Aorta (tissue), 5 donors: ENCODE results near the gene KCNQ1. TPM values are rescaled to one million over a fixed set of nuclear protein-coding genes. Genes with fewer than 3 reads are reported as not detected.
A peak's percentile ranks its signal among the peaks of the same experiment; 100 is the strongest.

Source experiments
- ATAC-seq: fragments of 200-7000 bp; cut with Tn5 transposase; one replicate; pipeline ENCODE4 v1.9.1; 2022; ENCODE audit warnings: moderate library complexity; ENCODE audit not compliant: low FRiP score
- DNase-seq, 2 donors: peaks; one replicate each; pipeline ENCODE4 v3.0.0-alpha.2; 2020
- H3K27ac ChIP-seq, 2 donors: one replicate each; pipeline ENCODE4 v1.5.1; 2013; ENCODE audit warnings: low read length in 2 of 2, mild to moderate bottlenecking in 2 of 2, moderate library complexity in 2 of 2, control low read depth in 1 of 2, inconsistent platforms in 1 of 2, low read depth in 1 of 2
- H3K27me3 ChIP-seq, 2 donors: one replicate each; pipeline ENCODE4 v1.6.1; 2013; ENCODE audit warnings: control low read depth in 1 of 2, low read length in 1 of 2, mild to moderate bottlenecking in 1 of 2, moderate library complexity in 1 of 2; ENCODE audit not compliant: insufficient read depth in 2 of 2, control insufficient read depth in 1 of 2
- H3K36me3 ChIP-seq, 2 donors: one replicate each; pipeline ENCODE4 v1.6.1; 2013; ENCODE audit warnings: control low read depth in 1 of 2, low read length in 1 of 2, mild to moderate bottlenecking in 1 of 2; ENCODE audit not compliant: insufficient read depth in 2 of 2, control insufficient read depth in 1 of 2
- H3K4me1 ChIP-seq, 2 donors: one replicate each; pipeline ENCODE4 v1.6.1; 2013; ENCODE audit warnings: low read length in 2 of 2, control low read depth in 1 of 2, mild to moderate bottlenecking in 1 of 2, moderate library complexity in 1 of 2; ENCODE audit not compliant: insufficient read depth in 2 of 2, control insufficient read depth in 1 of 2
- H3K4me3 ChIP-seq, 2 donors: one replicate each; pipeline ENCODE4 v1.5.1; 2013; ENCODE audit warnings: low read length in 2 of 2, control low read depth in 1 of 2, mild to moderate bottlenecking in 1 of 2
- H3K9me3 ChIP-seq: one replicate; pipeline ENCODE4 v1.6.1; 2013; ENCODE audit warnings: mild to moderate bottlenecking, low read length; ENCODE audit not compliant: control insufficient read depth
- WGBS, 2 donors: extraction: QIAGEN DNeasy Blood & Tissue Kit; methylation state at CpG; one replicate each; pipeline ENCODE4 v1.1.7; 2013; 5-methylcytosine and 5-hydroxymethylcytosine counted together
- intact Hi-C, 2 donors: fragments of 100-400 bp; cut with DNase I; formaldehyde crosslinking; loops; one replicate each; pipeline versions ENCODE4 v1.14.2 to v1.15.0; 2022
- polyA plus RNA-seq, 2 donors: library from polyadenylated mRNA; stranded (reverse); fragments of 200-250 nt; gene quantifications; one replicate each; pipeline ENCODE4 v1.2.3, GENCODE V29; 2013
- total RNA-seq, 2 donors: library from RNA; stranded (reverse); fragmentation: NEBNext Ultra II Directional; extraction: Animal tissue kit (Norgen Biotek cat#: 25700); gene quantifications; one replicate each; pipeline ENCODE4 v1.2.1, GENCODE V29; 2021
- donor health status: healthy with polysubstance abuse.
- donor health status: Bipolar disorder and iron deficiency.
- donor health status: DM: no; HTN: no; CAD: no.
- donor health status: DM: no; HTN: no; CAD: no.
- donor health status: DM: yes; HTN: yes; CAD: no.

The KCNQ1 gene
- total and polyA plus RNA-seq, 4 donors, result 0.67 to 11.5 (median 5.8) TPM

DNA sequence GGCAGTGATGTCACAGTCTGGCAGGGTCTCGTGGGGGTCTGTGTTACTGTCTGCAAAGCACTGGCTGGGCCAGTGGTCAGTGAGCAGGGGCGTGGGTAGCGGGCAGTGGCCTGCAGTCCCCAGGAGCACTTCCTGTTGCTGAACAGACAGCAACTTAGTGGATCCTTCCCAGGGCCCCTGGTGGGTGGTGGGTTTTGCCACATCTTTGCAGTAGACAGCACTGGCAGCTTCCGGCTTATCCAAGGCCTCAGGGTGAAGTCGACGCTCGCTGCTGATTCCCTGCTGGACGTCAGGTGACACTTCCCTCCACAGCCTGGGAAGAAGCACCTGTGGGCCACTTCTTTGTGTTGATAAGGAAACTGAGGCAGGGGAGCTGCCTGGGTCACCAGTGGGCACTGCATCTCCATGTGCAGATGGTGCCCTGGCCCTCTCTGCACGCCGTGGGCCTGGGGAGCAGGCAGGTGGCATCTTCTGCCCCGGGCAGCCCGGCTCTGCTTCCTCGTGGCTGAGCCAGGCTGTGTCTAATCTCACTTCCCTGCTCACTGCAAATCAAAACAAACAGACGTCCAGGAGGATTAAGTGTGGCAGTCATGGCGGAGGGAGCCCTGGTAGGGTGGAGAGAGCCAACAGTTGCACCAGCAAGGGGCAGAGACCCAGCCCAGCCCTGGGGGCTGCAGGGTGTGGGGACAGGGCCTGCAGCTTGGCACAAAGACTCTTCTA, 79.8 kb downstream of the KCNQ1 start:
- Histone ChIP-seq H3K27me3 (no peaks in the 10 kb centered on the region), H3K9me3 (no peaks in the 10 kb centered on the region), H3K36me3 (no peaks in the 10 kb centered on the region), H3K27ac (no peak overlapping the region), H3K4me1 (no peaks in the 10 kb centered on the region), H3K4me3 (no peak overlapping the region)
- 51 to 54% methylated on average over 15 of the region's 15 CpGs for WGBS, 2 donors
- peak; percentile 44 to 54 for DNase-seq
- intact Hi-C loops, result no loop called here
- no peak for ATAC-seq

DNA sequence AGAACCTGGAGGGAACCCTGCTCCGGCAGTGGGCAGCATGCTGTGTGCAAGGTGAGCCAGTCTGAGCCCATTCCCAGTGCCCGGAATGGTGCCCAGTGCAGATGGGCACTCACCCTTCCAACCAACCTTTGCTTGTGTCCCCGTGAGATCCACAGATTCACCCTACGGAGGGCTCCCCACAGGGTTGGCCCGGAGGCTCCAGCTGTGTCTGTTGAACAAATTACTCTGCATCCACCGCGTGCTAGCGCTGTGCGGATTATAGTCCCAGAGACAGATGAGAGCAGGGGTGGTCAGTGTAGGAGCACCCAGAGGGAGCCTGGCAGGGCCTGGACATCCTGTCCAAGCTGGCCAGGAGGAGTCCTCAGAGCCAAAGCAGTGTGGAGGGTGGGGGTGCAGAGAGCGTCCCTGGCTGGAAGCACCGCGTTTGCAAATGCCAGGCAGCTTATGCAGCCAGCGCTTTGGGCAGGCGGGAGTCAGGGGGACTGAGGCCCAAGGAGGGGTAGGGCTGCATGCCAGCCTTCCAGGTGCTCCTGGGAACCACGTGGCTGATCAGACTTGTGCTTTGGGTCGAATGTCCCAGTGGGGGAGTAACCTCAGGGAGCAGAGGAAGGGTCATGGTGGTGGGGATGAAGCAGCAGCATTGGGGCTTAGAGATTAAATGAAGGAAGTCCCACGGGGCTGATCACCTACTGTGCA, 80.5 kb downstream of the KCNQ1 start:
- DNase-seq, result peak; percentile 45 to 72
- ATAC-seq, result no peak
- no peaks in the 10 kb centered on the region for H3K36me3 ChIP-seq
- 55 to 66% methylated on average over 17 of the region's 17 CpGs for WGBS, 2 donors
- H3K27ac ChIP-seq, result no peak overlapping the region
- no peaks in the 10 kb centered on the region for H3K4me1 ChIP-seq
- intact Hi-C loops, result no loop called here
- no peaks in the 10 kb centered on the region for H3K9me3 ChIP-seq
- H3K4me3 ChIP-seq, result no peak overlapping the region
- no peaks in the 10 kb centered on the region for H3K27me3 ChIP-seq

- 81 to 82% methylated on average over 15 of the region's 15 CpGs for WGBS, 2 donors
Measured at GRCh38 chr11:2525941-2526807, 81.4 kb downstream of the KCNQ1 start.

GRCh38 chr11:2526808-2527381, 82.1 kb downstream of the KCNQ1 start:
- H3K27ac ChIP-seq, result no peak overlapping the region
- 58 to 63% methylated on average over 25 of the region's 25 CpGs for WGBS, 2 donors
- no peak for ATAC-seq

More at GRCh38 chr11:2525941-2526807, 81.4 kb downstream of the KCNQ1 start:
- H3K27ac ChIP-seq, result no peak overlapping the region
- H3K9me3 ChIP-seq, result no peaks in the 10 kb centered on the region
- ATAC-seq (no peak), DNase-seq (peak; percentile 35 to 57)
- H3K4me3 ChIP-seq, result no peak overlapping the region
- H3K36me3 ChIP-seq, result no peaks in the 10 kb centered on the region
- no peaks in the 10 kb centered on the region for H3K4me1 ChIP-seq
- no peaks in the 10 kb centered on the region for H3K27me3 ChIP-seq
- intact Hi-C loops, result no loop called here

GRCh38 chr11:2527621-2528291, 82.9 kb downstream of the KCNQ1 start:
- intact Hi-C loops, result no loop called here

More at GRCh38 chr11:2526808-2527381, 82.1 kb downstream of the KCNQ1 start:
- no peaks in the 10 kb centered on the region for H3K36me3 ChIP-seq
- intact Hi-C loops, result no loop called here
- no peaks in the 10 kb centered on the region for H3K27me3 ChIP-seq
- no peaks in the 10 kb centered on the region for H3K4me1 ChIP-seq
- no peaks in the 10 kb centered on the region for H3K9me3 ChIP-seq
- H3K4me3 ChIP-seq, result no peak overlapping the region
- peak; percentile 80 to 83 for DNase-seq

GRCh38 chr11:2528301-2529050, 83.7 kb downstream of the KCNQ1 start:
- H3K36me3 ChIP-seq, result no peaks in the 10 kb centered on the region
- 74 to 77% methylated on average over 18 of the region's 18 CpGs for WGBS, 2 donors
- H3K4me3 ChIP-seq, result no peak overlapping the region
- H3K27ac ChIP-seq, result no peak overlapping the region
- peak; percentile 37 to 55 for DNase-seq
- H3K9me3 ChIP-seq, result no peaks in the 10 kb centered on the region
- no peak for ATAC-seq
- no peaks in the 10 kb centered on the region for H3K27me3 ChIP-seq
- intact Hi-C loops, result no loop called here
- no peaks in the 10 kb centered on the region for H3K4me1 ChIP-seq

More at GRCh38 chr11:2527621-2528291, 82.9 kb downstream of the KCNQ1 start:
- whole genome bisulfite sequencing, 2 donors, result 92 to 94% methylated on average over 22 of the region's 22 CpGs
- H3K4me1 ChIP-seq, result no peaks in the 10 kb centered on the region
- no peak overlapping the region for H3K27ac ChIP-seq
- H3K9me3 ChIP-seq, result no peaks in the 10 kb centered on the region
- DNase-seq (peak; percentile 48 to 70), ATAC-seq (no peak)
- H3K4me3 ChIP-seq, result no peak overlapping the region
- H3K27me3 ChIP-seq, result no peaks in the 10 kb centered on the region
- no peaks in the 10 kb centered on the region for H3K36me3 ChIP-seq

DNA sequence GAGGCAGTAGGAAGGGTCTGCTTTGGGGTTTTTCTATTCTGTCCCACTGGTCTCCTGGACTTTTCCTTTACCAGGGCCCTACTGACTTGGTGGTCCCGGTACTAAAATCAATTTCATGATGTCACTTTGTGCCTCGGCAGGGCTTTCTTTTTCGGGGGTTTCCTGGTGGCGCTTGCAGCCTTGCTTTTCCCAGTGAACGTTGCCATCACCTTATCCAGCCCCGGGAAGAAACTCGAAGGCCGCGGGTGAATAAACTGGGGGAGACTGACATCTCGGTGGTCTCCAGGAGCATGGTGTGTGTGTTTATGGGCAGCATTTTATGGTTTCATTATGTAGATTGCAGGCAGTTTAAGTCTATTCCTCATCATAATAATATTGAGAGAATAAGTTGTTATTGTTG, 84.4 kb downstream of the KCNQ1 start:
- Histone ChIP-seq H3K36me3 (no peaks in the 10 kb centered on the region), H3K27ac (no peak overlapping the region), H3K27me3 (no peaks in the 10 kb centered on the region), H3K4me3 (no peak overlapping the region), H3K4me1 (no peaks in the 10 kb centered on the region), H3K9me3 (no peaks in the 10 kb centered on the region)
- DNase-seq (peak; percentile 8 to 33), ATAC-seq (no peak)
- intact Hi-C loops, result no loop called here
- WGBS, 2 donors, result 76 to 81% methylated on average over 10 of the region's 10 CpGs
